HepG2 (cell line): ENCODE data around the gene MFN2. TPM values are rescaled to one million over a fixed set of nuclear protein-coding genes. Genes with fewer than 3 reads are reported as not detected.

Source experiments
- ATAC-seq: fragments of 200-7000 bp; cut with Tn5 transposase; 3 replicates; pipeline ENCODE4 v1.9.1; 2020; ENCODE audit warnings: mild to moderate bottlenecking, moderate library complexity
- BruUV-seq: library from RNA; stranded (reverse); fragments of 400-500 nt; replicated peaks from 2 replicates; lab custom pipeline; 2021; lab: Mats Ljungman, UMichigan
- CTCF ChIA-PET: fragments of 300-600 bp; formaldehyde crosslinking; extraction: SDS; loops from one replicate; lab custom pipeline; 2021; ENCODE audit warnings: low total read pairs, inconsistent platforms, low intra/inter-chr PET ratio; lab: Yijun Ruan, JAX
- POLR2A ChIA-PET: fragments of 350-600 bp; sonication (Branson Sonifier 250); formaldehyde crosslinking; loops from one replicate; lab custom pipeline; 2020; ENCODE audit warnings: antibody characterized with exemption, inconsistent platforms; lab: Yijun Ruan, JAX
- DNase-seq: peaks from one replicate; pipeline ENCODE4 v3.0.0-alpha.2; 2015; ENCODE audit warnings: low spot score
- FAIRE-seq: peaks from 3 replicates; lab custom pipeline; 2011; peaks lifted over from hg19 to GRCh38; lab: Jason Lieb, UNC
- H2AFZ ChIP-seq: one replicate; pipeline ENCODE4 v1.6.1; 2011; ENCODE audit warnings: low read length, inconsistent platforms
- H3K27ac ChIP-seq: fragments of 300-600 bp; 3 replicates; pipeline ENCODE4 v1.8.0; 2011; ENCODE audit warnings: mixed run types, mild to moderate bottlenecking, mixed read lengths, low read length, inconsistent platforms; ENCODE audit not compliant: insufficient read depth; ENCODE audit errors: extremely low read length
- H3K27me3 ChIP-seq, 2 experiments: fragments of 200-600 bp in 1 of 2; 2 replicates in 1 of 2; 3 replicates in 1 of 2; pipeline versions ENCODE4 v1.6.0 to v1.8.0; 2011; ENCODE audit warnings: low read length in 2 of 2, mild to moderate bottlenecking in 2 of 2, moderate library complexity in 2 of 2, inconsistent platforms in 1 of 2; ENCODE audit not compliant: insufficient read depth in 2 of 2, control insufficient read depth in 1 of 2
- H3K36me3 ChIP-seq, 2 experiments: fragments of 200-600 bp in 1 of 2; replicated peaks in 1 of 2; 2 replicates in 1 of 2; 3 replicates in 1 of 2; pipeline versions ENCODE4 v1.5.1 to v1.8.0; 2011; ENCODE audit warnings: low read length in 2 of 2, inconsistent platforms in 1 of 2; ENCODE audit not compliant: insufficient read depth in 2 of 2, control insufficient read depth in 1 of 2
- H3K4me1 ChIP-seq: 2 replicates; pipeline ENCODE4 v1.5.1; 2012; ENCODE audit warnings: low read length, inconsistent platforms; ENCODE audit not compliant: insufficient read depth
- H3K4me2 ChIP-seq: 2 replicates; pipeline ENCODE4 v1.6.0; 2011; ENCODE audit warnings: low read depth, low read length, inconsistent platforms
- H3K4me3 ChIP-seq, 3 experiments: fragments of 200-600 bp in 1 of 3; sonication (generic), shearing (Covaris generic) in 1 of 3; replicated peaks in 1 of 3; 2 replicates each; pipeline ENCODE4 v1.5.1; 2011 to 2016; ENCODE audit warnings: low read length in 3 of 3, inconsistent platforms in 2 of 3, low read depth in 2 of 3, mild to moderate bottlenecking in 2 of 3, control low read depth in 1 of 3, mixed read lengths in 1 of 3; ENCODE audit not compliant: insufficient read depth in 1 of 3
- H3K79me2 ChIP-seq: one replicate; pipeline ENCODE4 v1.6.1; 2011; ENCODE audit warnings: low read length, inconsistent platforms; ENCODE audit not compliant: insufficient read depth
- H3K9ac ChIP-seq: 2 replicates; pipeline ENCODE4 v1.6.0; 2011; ENCODE audit warnings: mild to moderate bottlenecking, low read depth, low read length, inconsistent platforms; ENCODE audit not compliant: insufficient read depth
- H3K9me3 ChIP-seq: 2 replicates; pipeline ENCODE4 v1.5.1; 2012; ENCODE audit warnings: mild to moderate bottlenecking, low read length
- H4K20me1 ChIP-seq: 2 replicates; pipeline ENCODE4 v1.6.0; 2011; ENCODE audit warnings: inconsistent platforms, mild to moderate bottlenecking, low read length, moderate library complexity; ENCODE audit not compliant: insufficient read depth
- NFYC ChIP-seq: IDR thresholded peaks from 2 replicates; pipeline ENCODE4 v1.6.1; 2016; ENCODE audit warnings: missing genetic modification reagents, missing compliant biosample characterization
- RARG ChIP-seq: sonication (generic); formaldehyde crosslinking; IDR thresholded peaks from 2 replicates; pipeline ENCODE4 v1.4.0; 2020; ENCODE audit warnings: low read depth, mild to moderate bottlenecking, missing genetic modification reagents
- TBL1XR1 ChIP-seq: fragments of 150-350 bp; IDR thresholded peaks from 2 replicates; pipeline ENCODE4 v1.6.1; 2014; ENCODE audit warnings: borderline replicate concordance, low read length; ENCODE audit not compliant: partially characterized antibody
- YEATS2 ChIP-seq: sonication (generic); formaldehyde crosslinking; IDR thresholded peaks from 2 replicates; pipeline ENCODE4 v1.4.0; 2020; ENCODE audit warnings: missing genetic modification reagents, borderline replicate concordance
- ZBTB49 ChIP-seq: sonication (generic); formaldehyde crosslinking; IDR thresholded peaks from 2 replicates; pipeline ENCODE4 v1.4.0; 2020; ENCODE audit warnings: missing genetic modification reagents, borderline replicate concordance
- ZC3H13 ChIP-seq: sonication (generic); formaldehyde crosslinking; IDR thresholded peaks from 2 replicates; pipeline ENCODE4 v1.8.1; 2023; ENCODE audit warnings: mild to moderate bottlenecking, missing genetic modification reagents, moderate library complexity
- ZNF18 ChIP-seq: sonication (generic); formaldehyde crosslinking; IDR thresholded peaks from 2 replicates; pipeline ENCODE4 v1.8.0; 2022; ENCODE audit warnings: mild to moderate bottlenecking, missing genetic modification reagents; ENCODE audit not compliant: insufficient replicate concordance
- WGBS: methylation state at CpG from one replicate; pipeline ENCODE4 v1.1.6; 2017; ENCODE audit warnings: low lambda C conversion rate; 5-methylcytosine and 5-hydroxymethylcytosine counted together
- in situ Hi-C: cut with HindIII; loops from 2 replicates; pipeline ENCODE4 v1.10.0; 2017; ENCODE audit warnings: low pct_unique_long_range_greater_than_20kb; ENCODE audit not compliant: extremely low pct_ligation_motif_present
- intact Hi-C: fragments of 100-400 bp; cut with micrococcal nuclease; formaldehyde crosslinking; loops from one replicate; pipeline ENCODE4 v1.10.0; 2022; ENCODE audit not compliant: unreplicated experiment
- polyA plus RNA-seq, 8 experiments: library from polyadenylated mRNA; depleted of rRNA in 3 of 8; stranded (reverse) in 7 of 8; unstranded in 1 of 8; fragments of >200 nt; fragmentation: Illumina TruSeq in 4 of 8; extraction: Trizol in 4 of 8; gene quantifications; 2 replicates each; pipeline versions ENCODE4 v1.2.1 to v1.2.3, GENCODE V29; 2011 to 2016; ENCODE audit warnings: low read depth in 4 of 8, missing spikeins in 1 of 8, mixed read lengths in 1 of 8; ENCODE audit not compliant: insufficient read depth in 1 of 8
- total RNA-seq, 5 experiments: library from RNA; depleted of rRNA; stranded (reverse); fragments of >200 nt; fragmentation: Illumina TruSeq; extraction: Trizol; gene quantifications; 2 replicates each; pipeline ENCODE4 v1.2.3, GENCODE V29; 2016; ENCODE audit warnings: low read depth in 1 of 5

The MFN2 gene
- total and polyA plus RNA-seq, 2 of the 13 experiments (the other 11 are each of a cell fraction or from before 2014, with no cell fraction given) = 38.7 to 60.9 TPM

GRCh38 chr1:12048372-12048771 is 68.1 kb downstream of the MFN2 start:
- Histone ChIP-seq H3K4me3 (no peak overlapping the region), H3K4me2 (no peak overlapping the region), H3K27ac (no peak overlapping the region), H3K79me2 (no peaks in the 10 kb centered on the region), H3K9me3 (no peaks in the 10 kb centered on the region), H4K20me1 (no peaks in the 10 kb centered on the region), H2AFZ (no peak overlapping the region), H3K27me3 (peaks cover 7 to 25% of the 10 kb centered on the region in 2 experiments), H3K9ac (no peak overlapping the region), H3K4me1 (peaks cover 15% of the 10 kb centered on the region), H3K36me3 (no peaks in the 10 kb centered on the region)
- no TSS peak for BruUV-seq
- 30% methylated on average over 2 of the region's 2 CpGs for WGBS
- TF ChIP-seq YEATS2 (CRISPR knock-in tag) (no peak), NFYC (no peak), RARG (CRISPR knock-in tag) (no peak), TBL1XR1 (no peak), ZBTB49 (no peak), ZNF18 (CRISPR knock-in tag) (no peak), ZC3H13 (no peak)
- no peak for DNase-seq
- POLR2A ChIA-PET = no interaction called here
- in situ Hi-C loops = no loop called here
- CTCF ChIA-PET = no interaction called here
- ATAC-seq = no peak
- no peak for FAIRE-seq
- intact Hi-C loops = no loop called here
